GM18870 (cell line): ENCODE results near the gene ZBTB8A.
"Not testable (repeated sequence)": the region's sequence is repeated elsewhere in the genome, so short reads cannot be mapped to it uniquely, and the experiment has no call there.

Source experiments
- ATAC-seq: cut with Tn5 transposase; IDR thresholded peaks from one replicate; pipeline ENCODE4 v1.9.1; 2021; ENCODE audit warnings: moderate library complexity; ENCODE audit not compliant: unreplicated experiment

ZBTB8A gene

GRCh38 chr1:32536117-32536516, 3.1 kb upstream of the ZBTB8A start:
- no peak for ATAC-seq

DNA sequence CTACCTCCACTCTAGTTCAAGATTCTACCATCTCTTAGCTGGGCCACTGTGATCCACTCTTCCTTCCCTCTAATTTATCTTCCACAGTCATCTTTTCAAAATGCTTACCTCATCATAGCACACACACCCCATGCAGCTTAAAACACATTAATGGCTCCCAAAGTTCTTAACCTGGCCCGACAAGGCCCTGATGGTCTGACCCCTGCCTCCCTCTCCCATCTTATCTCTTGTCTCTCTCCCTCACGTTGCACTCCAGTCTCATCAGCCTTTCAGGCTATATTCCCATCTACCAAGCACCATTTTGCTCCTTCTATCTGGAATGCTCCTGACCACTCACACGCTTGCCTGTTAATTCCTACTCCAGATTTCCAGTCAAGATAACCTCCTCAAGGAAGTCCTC, 2.5 kb upstream of the ZBTB8A start:
- ATAC-seq: no peak

- no peak for ATAC-seq
Measured at GRCh38 chr1:32539584-32540571, 651 bp downstream of the ZBTB8A start.

DNA sequence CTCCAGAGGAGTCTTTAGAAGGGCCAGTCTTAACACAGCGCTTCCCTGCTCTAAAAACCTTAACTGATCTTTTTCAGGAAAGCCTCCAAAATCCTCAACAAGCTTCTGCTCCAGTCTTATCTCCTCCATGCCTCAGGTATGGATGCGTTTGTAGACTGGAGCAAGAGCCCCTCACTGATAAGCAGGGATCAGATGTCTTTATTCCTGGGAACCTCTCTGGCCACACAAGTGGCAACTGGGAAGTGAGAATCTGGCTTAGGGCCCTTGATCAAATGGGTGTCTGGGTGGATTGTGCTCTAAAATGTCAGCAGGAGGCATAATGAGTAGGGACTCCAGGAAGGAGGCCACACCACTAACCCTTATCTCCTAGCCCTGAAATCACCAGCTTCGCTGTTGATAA, 1.4 kb downstream of the ZBTB8A start:
- ATAC-seq: no peak

- no peak for ATAC-seq
Measured at GRCh38 chr1:32541064-32541566, 1.9 kb downstream of the ZBTB8A start.

DNA sequence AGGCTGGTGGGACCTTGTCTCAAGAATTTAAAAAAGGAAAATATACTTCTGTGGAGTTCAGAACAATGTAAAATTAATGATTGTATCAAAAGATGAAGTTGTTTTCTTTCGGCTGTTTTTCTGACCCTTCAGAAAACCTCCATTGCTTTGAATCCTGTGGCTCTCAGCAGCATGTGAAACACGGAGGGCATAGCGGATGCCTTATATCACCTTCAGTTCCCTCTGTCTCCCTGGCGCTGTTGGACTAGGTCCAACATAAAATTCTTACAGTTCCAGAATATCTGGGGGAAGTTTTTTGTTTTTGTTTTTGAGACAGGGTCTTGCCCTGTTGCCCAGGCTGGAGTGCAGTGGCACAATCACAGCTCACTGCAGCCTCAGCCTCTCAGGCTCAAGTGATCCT, 7.4 kb downstream of the ZBTB8A start:
- ATAC-seq: no peak

- ATAC-seq: no peak
Measured at GRCh38 chr1:32549616-32550015, 10.4 kb downstream of the ZBTB8A start.

DNA sequence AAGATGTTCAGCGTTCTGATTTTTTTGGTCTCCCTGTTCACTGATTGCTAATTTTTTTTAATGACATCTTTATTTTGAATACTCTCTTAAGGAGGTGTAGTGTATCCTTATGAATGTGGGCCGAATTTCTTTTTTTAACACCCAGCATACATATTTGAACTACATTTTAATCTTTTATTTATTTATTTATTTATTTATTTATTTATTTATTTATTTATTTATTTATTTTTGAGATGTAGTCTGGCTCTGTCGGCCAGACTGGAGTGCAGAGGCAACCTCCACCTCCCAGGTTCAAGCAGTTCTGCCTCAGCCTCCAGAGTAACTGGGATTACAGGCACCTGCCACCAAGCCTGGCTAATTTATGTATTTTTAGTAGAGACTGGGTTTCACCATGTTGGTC, 15.1 kb downstream of the ZBTB8A start:
- ATAC-seq: no peak

DNA sequence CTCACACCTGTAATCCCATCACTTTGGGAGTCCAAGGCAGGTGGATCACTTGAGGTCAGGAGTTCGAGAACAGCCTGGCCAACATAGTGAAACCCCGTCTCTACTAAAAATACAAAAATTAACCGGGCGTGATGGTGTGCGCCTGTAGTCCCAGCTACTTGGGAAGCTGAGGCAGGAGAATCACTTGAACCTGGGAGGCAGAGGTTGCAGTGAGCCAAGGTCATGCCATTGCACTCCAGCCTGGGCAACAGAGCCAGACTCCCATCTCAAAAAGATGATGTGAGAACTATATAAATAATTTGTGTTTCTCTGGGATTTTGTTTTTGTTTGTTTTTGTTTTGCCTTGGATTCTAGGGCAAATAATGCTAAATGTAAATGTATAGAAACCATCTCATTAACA, 17.8 kb downstream of the ZBTB8A start:
- not testable (repeated sequence) for ATAC-seq

DNA sequence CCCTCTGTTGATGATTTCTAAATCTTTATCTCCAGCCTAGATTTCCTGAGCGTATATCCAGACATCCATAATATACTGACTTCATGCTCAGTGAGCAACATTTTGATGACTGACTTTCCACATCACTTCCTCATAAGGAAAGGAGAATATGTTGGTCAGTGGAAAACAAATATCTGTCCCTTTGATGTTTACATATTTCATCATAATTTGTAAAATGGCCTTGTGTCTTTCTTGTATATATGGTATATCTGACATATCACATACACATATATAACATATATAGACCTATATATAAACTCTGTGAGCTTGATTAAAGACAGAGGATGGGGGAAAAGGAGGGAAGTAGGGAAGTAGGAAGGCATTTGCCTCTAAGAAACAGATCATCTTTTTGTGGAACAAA, 18.6 kb downstream of the ZBTB8A start:
- ATAC-seq: no peak

- ATAC-seq: no peak
Measured at GRCh38 chr1:32568929-32569328, 29.7 kb downstream of the ZBTB8A start.

DNA sequence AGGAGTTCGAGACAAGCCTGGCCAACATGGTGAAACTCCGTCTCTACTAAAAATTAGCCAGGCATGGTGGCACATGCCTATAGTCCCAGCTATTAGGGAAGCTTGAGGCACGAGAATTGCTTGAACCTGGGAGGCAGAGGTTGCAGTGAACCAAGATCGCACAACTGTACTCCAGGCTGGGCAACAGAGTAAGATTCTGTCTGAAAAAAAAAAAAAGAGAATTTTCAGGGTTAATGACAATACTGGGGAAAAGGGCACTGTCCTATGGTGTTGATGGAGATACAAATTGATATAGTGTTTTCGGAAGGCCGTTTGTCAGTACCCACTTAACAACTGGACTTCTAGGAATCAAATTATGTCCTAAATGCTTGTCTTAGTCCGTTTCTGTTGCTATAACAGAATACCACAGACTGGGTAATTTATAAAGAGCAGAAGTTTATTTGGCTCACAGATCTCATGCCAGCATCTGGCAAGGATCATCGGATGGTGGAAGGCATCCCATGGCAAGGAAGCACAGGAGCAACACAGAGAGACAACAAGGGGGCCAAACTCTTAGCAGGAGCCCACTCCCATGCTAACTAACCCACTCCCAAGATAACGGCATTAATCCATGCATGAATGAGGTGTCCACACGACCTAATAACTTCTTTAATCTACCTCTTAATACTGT, 41.3 kb downstream of the ZBTB8A start:
- no peak for ATAC-seq

GRCh38 chr1:32592943-32593342, 53.7 kb downstream of the ZBTB8A start:
- no peak for ATAC-seq

- no peak for ATAC-seq
Measured at GRCh38 chr1:32600034-32600433, 60.8 kb downstream of the ZBTB8A start.

DNA sequence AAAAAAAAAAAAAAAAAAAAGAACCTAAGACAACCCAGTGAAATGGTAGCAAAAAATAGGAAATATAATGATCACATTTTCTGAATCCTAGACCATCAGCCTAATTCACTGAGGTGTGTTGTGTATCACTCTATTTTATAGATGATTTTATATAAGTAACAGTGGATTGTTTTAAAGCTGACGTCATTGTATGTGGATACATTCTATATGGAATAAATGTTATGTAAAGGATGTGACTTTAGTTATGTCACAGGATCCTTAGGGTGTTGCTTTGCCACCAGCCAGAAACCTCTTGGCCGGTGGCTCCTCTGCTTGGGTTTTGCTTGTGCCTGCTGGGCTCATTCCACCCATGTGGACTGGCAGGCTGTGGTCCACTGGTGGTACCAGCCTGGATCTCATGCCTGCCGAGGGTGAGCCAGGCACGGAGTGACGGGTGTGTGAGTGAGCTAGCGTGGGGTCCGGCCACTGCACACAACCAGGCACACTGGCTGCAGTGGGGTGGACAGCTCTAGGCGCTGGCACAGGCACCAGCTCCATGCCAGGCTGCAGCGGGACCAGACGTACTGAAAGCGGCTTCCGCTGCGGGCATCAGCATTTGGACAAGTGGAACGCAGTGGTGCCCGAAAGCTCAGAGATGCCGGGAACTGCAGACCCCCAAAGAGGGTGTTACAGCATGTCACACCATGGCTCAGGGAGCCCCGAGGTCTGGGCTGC, 66.6 kb downstream of the ZBTB8A start:
- no peak for ATAC-seq

DNA sequence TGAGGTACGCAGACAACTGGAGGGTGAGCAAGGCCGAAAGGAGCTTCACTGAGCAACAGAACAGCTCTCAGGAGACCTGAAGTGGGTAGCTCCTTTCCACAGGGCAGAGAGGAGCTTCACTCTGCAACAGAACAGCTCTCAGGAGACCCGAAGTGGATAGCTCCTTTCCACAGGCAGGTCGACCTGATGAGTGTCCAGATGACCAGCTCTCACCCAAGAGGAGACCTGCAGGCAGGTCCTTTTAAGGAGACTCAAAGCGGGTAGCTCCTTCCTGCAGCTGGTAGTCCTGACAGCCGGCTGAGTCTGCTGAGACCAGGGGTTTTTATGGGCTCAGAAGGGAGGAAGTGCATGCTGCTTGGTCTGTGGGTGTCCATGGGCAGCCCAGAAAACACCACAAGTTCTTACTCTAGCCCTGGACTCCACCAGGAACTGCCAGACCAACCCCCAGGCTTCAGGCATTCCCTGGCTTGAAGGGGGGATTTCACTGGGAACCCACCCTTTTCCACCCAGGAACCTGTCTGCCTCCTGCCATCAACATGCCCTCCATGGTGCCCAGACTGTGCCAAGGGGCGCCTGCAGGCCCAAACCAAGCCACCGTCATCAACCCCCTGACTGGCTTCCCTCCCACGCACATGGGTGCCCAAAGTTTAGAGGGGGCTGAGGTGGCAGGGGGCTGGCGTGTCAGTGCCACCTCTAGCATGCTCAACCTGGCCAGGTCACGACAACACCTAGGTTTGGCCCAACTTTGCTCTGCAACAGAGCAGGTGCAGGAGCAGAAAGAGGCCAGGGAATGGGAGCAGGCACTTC, 67.5 kb downstream of the ZBTB8A start:
- no peak for ATAC-seq

DNA sequence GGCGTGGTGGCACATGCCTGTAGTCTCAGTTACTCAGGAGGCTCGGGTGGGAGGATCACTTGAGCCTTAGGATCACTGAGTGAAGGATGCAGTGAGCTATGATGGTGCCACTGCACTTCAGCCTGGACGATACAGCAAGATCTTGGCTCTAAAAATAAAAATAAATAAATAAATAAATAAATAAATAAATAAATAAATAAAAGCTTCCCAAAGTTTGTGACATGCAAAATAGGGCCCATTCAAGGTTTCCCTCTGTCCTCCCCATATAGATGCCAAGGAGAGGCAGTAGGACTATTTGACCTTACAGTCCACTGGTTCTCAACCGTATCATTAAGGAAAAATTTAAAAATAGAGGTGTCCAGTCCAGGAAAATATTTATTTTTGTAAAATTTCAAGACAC, 70.0 kb downstream of the ZBTB8A start:
- ATAC-seq: no peak

- no peak for ATAC-seq
Measured at GRCh38 chr1:32611859-32612188, 72.6 kb downstream of the ZBTB8A start.

GRCh38 chr1:32612189-32612881, 73.1 kb downstream of the ZBTB8A start:
- ATAC-seq: no peak

DNA sequence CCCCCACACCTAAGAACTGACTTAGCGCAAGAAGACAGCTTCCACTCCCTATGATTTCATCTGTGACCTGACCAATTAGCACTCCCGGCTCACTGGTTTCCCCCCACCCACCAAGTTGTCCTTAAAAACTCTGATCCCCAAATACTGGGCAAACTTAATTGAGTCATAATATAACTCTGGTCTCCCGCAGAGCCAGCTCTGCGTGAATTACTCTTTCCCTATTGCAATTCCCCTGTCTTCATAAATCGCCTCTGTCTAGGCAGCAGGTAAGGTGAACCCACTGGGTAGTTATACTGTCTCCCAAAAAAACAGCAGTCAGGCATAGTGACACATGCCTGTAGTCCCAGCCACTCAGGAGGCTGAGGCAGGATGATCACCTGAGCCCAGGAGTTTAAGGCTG, 74.2 kb downstream of the ZBTB8A start:
- no peak for ATAC-seq
